Left renal cortex interstitium (tissue), 4 donors: ENCODE data around the gene CBLB. TPM values are rescaled to one million over a fixed set of nuclear protein-coding genes. Genes with fewer than 3 reads are reported as not detected.

Experiments used
- DNase-seq, 4 donors: peaks; one replicate each; pipeline ENCODE4 v3.0.0-alpha.2; 2013; ENCODE audit warnings: low read depth in 4 of 4, low spot score in 2 of 4, missing footprints in 1 of 4
- polyA plus RNA-seq, 4 donors: library from polyadenylated mRNA; unstranded; fragments of 120-200 nt; gene quantifications; one replicate each; pipeline ENCODE4 v1.2.1, GENCODE V29; 2013; ENCODE audit not compliant: insufficient read length in 4 of 4

The CBLB gene
- polyA plus RNA-seq = 10 to 100 TPM; 35.4 to 63.1 (median 46.9) TPM

GRCh38 chr3:105868742-105869530, at the start of gene CBLB:
CBLB (minus strand) TSS chr3:105869012; CDS start chr3:105867577, 1,435 bp downstream.
- peak; percentile 91 to 99 (median 94) for DNase-seq

GRCh38 chr3:105916767-105917166, 48.0 kb upstream of the CBLB start:
- DNase-seq = no peak

- DNase-seq = no peak
These were observed 46.7 kb upstream of the CBLB start for GRCh38 chr3:105915524-105915923.

GRCh38 chr3:105913616-105914015, 44.8 kb upstream of the CBLB start:
- DNase-seq = no peak

- no peak for DNase-seq
These were observed 44.1 kb upstream of the CBLB start for GRCh38 chr3:105912891-105913290.

GRCh38 chr3:105911496-105911895, 42.7 kb upstream of the CBLB start:
- no peak for DNase-seq

GRCh38 chr3:105907777-105908176, 39.0 kb upstream of the CBLB start:
- no peak for DNase-seq

- no peak for DNase-seq
These were observed 38.0 kb upstream of the CBLB start for GRCh38 chr3:105906836-105907235.

- no peak for DNase-seq
These were observed 37.5 kb upstream of the CBLB start for GRCh38 chr3:105906345-105906744.

GRCh38 chr3:105905328-105905727, 36.5 kb upstream of the CBLB start:
- DNase-seq = no peak

GRCh38 chr3:105904678-105905284, 36.0 kb upstream of the CBLB start:
- DNase-seq = no peak

- DNase-seq = no peak
These were observed 35.4 kb upstream of the CBLB start for GRCh38 chr3:105904251-105904650.

GRCh38 chr3:105899516-105899915, 30.7 kb upstream of the CBLB start:
- DNase-seq = no peak

- DNase-seq = no peak
These were observed 22.3 kb upstream of the CBLB start for GRCh38 chr3:105891101-105891500.

- no peak for DNase-seq
These were observed 20.1 kb upstream of the CBLB start for GRCh38 chr3:105888621-105889579.

- no peak for DNase-seq
These were observed 16.4 kb upstream of the CBLB start for GRCh38 chr3:105885256-105885655.

- no peak for DNase-seq
These were observed 15.1 kb upstream of the CBLB start for GRCh38 chr3:105883798-105884377.

GRCh38 chr3:105880681-105881290, 12.0 kb upstream of the CBLB start:
- DNase-seq = no peak

GRCh38 chr3:105878061-105878460, 9.2 kb upstream of the CBLB start:
- DNase-seq = no peak

GRCh38 chr3:105877336-105877910, 8.6 kb upstream of the CBLB start:
- DNase-seq = no peak
